A549 (cell line): ENCODE data around the gene BORCS6. TPM values are rescaled to one million over a fixed set of nuclear protein-coding genes. Genes with fewer than 3 reads are reported as not detected.

Experiments used
- ATAC-seq, 2 experiments: fragments of 200-7000 bp in 1 of 2; fragments of >200 bp in 1 of 2; cut with Nextera tagmentation in 1 of 2; cut with Tn5 transposase in 1 of 2; 3 replicates each; pipeline versions ENCODE4 v1.8.0 to v1.9.1; 2018 to 2020; ENCODE audit warnings: mild to moderate bottlenecking in 1 of 2, moderate library complexity in 1 of 2
- CTCF ChIA-PET: fragments of 300-600 bp; sonication (Branson Sonifier 250); formaldehyde crosslinking; extraction: SDS; loops from one replicate; lab custom pipeline; 2021; ENCODE audit warnings: antibody characterized with exemption, inconsistent platforms; lab: Yijun Ruan, JAX
- POLR2A ChIA-PET: fragments of 350-600 bp; formaldehyde crosslinking; extraction: SDS; loops from one replicate; lab custom pipeline; 2021; ENCODE audit warnings: antibody characterized with exemption, inconsistent platforms; lab: Yijun Ruan, JAX
- DNase-seq, 2 experiments: peaks; one replicate each; pipeline versions ENCODE4 v3.0.0 to v3.0.0-alpha.2; 2011 to 2016; ENCODE audit warnings: low read depth in 1 of 2, low spot score in 1 of 2
- FAIRE-seq: peaks from 2 replicates; lab custom pipeline; 2011; peaks lifted over from hg19 to GRCh38; lab: Jason Lieb, UNC
- H3K27ac ChIP-seq, 2 experiments: fragments of >200 bp; sonication (Bioruptor Twin); formaldehyde crosslinking; 3 replicates each; pipeline ENCODE4 v1.5.1; 2016 to 2017
- H3K4me1 ChIP-seq: fragments of >200 bp; sonication (Bioruptor Twin); formaldehyde crosslinking; 3 replicates; pipeline ENCODE4 v1.6.1; 2016
- H3K4me2 ChIP-seq: fragments of >200 bp; sonication (Bioruptor Twin); formaldehyde crosslinking; 3 replicates; pipeline ENCODE4 v1.6.1; 2016
- H3K4me3 ChIP-seq: fragments of >200 bp; sonication (Bioruptor Twin); formaldehyde crosslinking; 3 replicates; pipeline ENCODE4 v1.5.1; 2016
- H3K9me3 ChIP-seq: fragments of >200 bp; sonication (Bioruptor Twin); formaldehyde crosslinking; 3 replicates; pipeline ENCODE4 v1.6.1; 2016
- BHLHE40 ChIP-seq: IDR thresholded peaks from 2 replicates; pipeline ENCODE4 v1.6.1; 2012; ENCODE audit warnings: low read depth, low read length, inconsistent platforms
- CEBPB ChIP-seq, 2 experiments: fragments of >200 bp in 1 of 2; sonication (Bioruptor Twin) in 1 of 2; formaldehyde crosslinking in 1 of 2; IDR thresholded peaks; 2 replicates each; pipeline ENCODE4 v1.6.1; 2012 to 2016
- CHD4 ChIP-seq: fragments of 200-600 bp; sonication (generic); IDR thresholded peaks from 2 replicates; pipeline ENCODE4 v1.6.1; 2016; ENCODE audit warnings: antibody characterized with exemption, mild to moderate bottlenecking, borderline replicate concordance
- EHMT2 ChIP-seq: fragments of 200-600 bp; sonication (generic); IDR thresholded peaks from 2 replicates; pipeline ENCODE4 v1.6.1; 2016; ENCODE audit warnings: antibody characterized with exemption, low read depth, mild to moderate bottlenecking, moderate library complexity
- FOSL2 ChIP-seq, 2 experiments: fragments of 450-650 bp in 1 of 2; fragments of >200 bp in 1 of 2; sonication (Bioruptor Twin) in 1 of 2; formaldehyde crosslinking; IDR thresholded peaks; 2 replicates each; pipeline versions ENCODE4 v1.5.0 to v1.6.1; 2016 to 2020; ENCODE audit warnings: mild to moderate bottlenecking in 1 of 2, moderate library complexity in 1 of 2
- FOXS1 ChIP-seq: fragments of 250-450 bp; sonication (Bioruptor Pico); IDR thresholded peaks from 2 replicates; pipeline ENCODE4 v1.5.0; 2020; ENCODE audit warnings: mild to moderate bottlenecking, moderate library complexity
- GATA3 ChIP-seq: IDR thresholded peaks from 2 replicates; pipeline ENCODE4 v1.6.1; 2012; ENCODE audit warnings: borderline replicate concordance
- HOXB13 ChIP-seq: fragments of 250-450 bp; sonication (Bioruptor Pico); IDR thresholded peaks from 2 replicates; pipeline ENCODE4 v1.5.0; 2020; ENCODE audit warnings: low read depth, mild to moderate bottlenecking, moderate library complexity
- HOXB5 ChIP-seq: fragments of 250-450 bp; sonication (Bioruptor Pico); IDR thresholded peaks from 2 replicates; pipeline ENCODE4 v1.5.0; 2020; ENCODE audit warnings: mild to moderate bottlenecking, moderate library complexity
- JUN ChIP-seq, 2 experiments: fragments of >200 bp; sonication (Bioruptor Twin); formaldehyde crosslinking; IDR thresholded peaks; 2 replicates in 1 of 2; 3 replicates in 1 of 2; pipeline ENCODE4 v1.6.1; 2016 to 2017
- MYC ChIP-seq: IDR thresholded peaks from 2 replicates; pipeline ENCODE4 v1.6.1; 2012; ENCODE audit warnings: mild to moderate bottlenecking, inconsistent platforms, low read length, improper control_type of control experiment, borderline replicate concordance
- PHF8 ChIP-seq: fragments of 200-600 bp; sonication (generic); IDR thresholded peaks from 2 replicates; pipeline ENCODE4 v1.6.1; 2016; ENCODE audit warnings: low read depth, mild to moderate bottlenecking, antibody characterized with exemption, moderate library complexity, borderline replicate concordance
- POLR2A ChIP-seq: IDR thresholded peaks from 2 replicates; pipeline ENCODE4 v1.6.1; 2012; ENCODE audit warnings: mild to moderate bottlenecking, low read length
- POLR2AphosphoS2 ChIP-seq: conservative IDR thresholded peaks from 2 replicates; pipeline ENCODE4 v1.6.1; 2012; ENCODE audit warnings: low read length, improper control_type of control experiment, inconsistent platforms
- SREBF2 ChIP-seq: fragments of 450-650 bp; IDR thresholded peaks from 2 replicates; pipeline ENCODE4 v1.6.1; 2014; ENCODE audit warnings: mild to moderate bottlenecking, moderate library complexity
- WGBS: methylation state at CpG from one replicate; pipeline ENCODE4 v1.1.6; 2017; ENCODE audit errors: missing lambda C conversion rate; 5-methylcytosine and 5-hydroxymethylcytosine counted together
- polyA plus RNA-seq, 4 experiments: library from polyadenylated mRNA; depleted of rRNA in 3 of 4; stranded (reverse); fragments of >200 nt; fragmentation: RNase III in 1 of 4; extraction: RNeasy Plus Mini Kit Qiagen cat#74134 plus additional on column Dnase treatment in 1 of 4; gene quantifications; 2 replicates in 3 of 4; 3 replicates in 1 of 4; pipeline ENCODE4 v1.2.3, GENCODE V29; 2011 to 2017
- TF ChIP-seq, protein P1 (sequence below): fragments of 250-450 bp; sonication (Bioruptor Pico); IDR thresholded peaks from 2 replicates; pipeline ENCODE4 v1.5.0; 2020; ENCODE audit warnings: low read depth, mild to moderate bottlenecking, moderate library complexity
- TF ChIP-seq, protein P2 (sequence below): fragments of 250-450 bp; sonication (Bioruptor Pico); IDR thresholded peaks from 2 replicates; pipeline ENCODE4 v1.5.0; 2021; ENCODE audit warnings: mild to moderate bottlenecking, moderate library complexity, borderline replicate concordance
- TF ChIP-seq, protein P3 (sequence below): fragments of >200 bp; sonication (Bioruptor Twin); formaldehyde crosslinking; IDR thresholded peaks from 3 replicates; pipeline ENCODE4 v1.5.1; 2016
- TF ChIP-seq, protein P4 (sequence below): fragments of >200 bp; sonication (Bioruptor Twin); formaldehyde crosslinking; IDR thresholded peaks from 2 replicates; pipeline ENCODE4 v1.6.1; 2016
- TF ChIP-seq, protein P5 (sequence below): IDR thresholded peaks from 2 replicates; pipeline ENCODE4 v1.6.1; 2012
- TF ChIP-seq, protein P6 (sequence below): fragments of >200 bp; sonication (Bioruptor Twin); formaldehyde crosslinking; IDR thresholded peaks from 3 replicates; pipeline ENCODE4 v1.6.1; 2016

The BORCS6 gene
- polyA plus RNA-seq, 2 of the 4 experiments (the other 2 are of a cell fraction), result 3.0 to 6.6 TPM

DNA sequence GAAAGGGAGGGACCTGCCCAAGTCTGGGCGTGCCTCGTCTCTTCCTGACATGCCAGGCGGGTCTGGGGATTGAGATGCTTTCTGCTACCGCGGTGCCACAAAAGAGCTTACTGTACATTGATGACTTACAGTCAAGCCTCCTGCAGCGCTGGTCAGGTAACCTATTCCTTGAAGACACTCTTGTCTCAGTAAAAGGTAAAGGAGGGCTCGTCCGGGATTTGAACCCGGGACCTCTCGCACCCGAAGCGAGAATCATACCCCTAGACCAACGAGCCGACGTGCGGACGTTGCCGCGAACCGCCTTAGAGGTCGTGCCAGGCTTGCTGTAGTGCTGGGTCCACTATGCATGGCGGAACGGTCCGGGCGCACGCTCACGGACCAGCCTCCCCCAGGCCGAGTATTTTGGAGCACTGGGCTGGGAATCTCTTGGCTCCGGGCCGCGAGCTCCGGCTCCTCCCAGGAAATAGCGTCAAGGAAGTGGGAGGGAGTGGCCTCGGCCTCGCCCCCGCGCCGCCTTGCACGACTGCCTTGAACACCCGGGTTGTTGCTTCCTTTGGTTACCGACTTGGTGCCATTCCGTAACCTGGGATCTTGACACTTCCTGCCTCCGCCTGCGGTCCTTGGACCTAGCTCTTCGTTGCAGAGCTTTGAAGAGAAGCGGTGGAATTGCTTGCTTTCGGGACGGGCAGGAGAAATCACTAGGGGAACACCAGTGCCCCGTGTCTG is 32.8 kb upstream of the BORCS6 start:
- no peak for TF ChIP-seq BHLHE40
- TF ChIP-seq HOXB13, result peak; percentile 67; the same call in 1 of the 2 replicates
- TF ChIP-seq, protein P1, sequence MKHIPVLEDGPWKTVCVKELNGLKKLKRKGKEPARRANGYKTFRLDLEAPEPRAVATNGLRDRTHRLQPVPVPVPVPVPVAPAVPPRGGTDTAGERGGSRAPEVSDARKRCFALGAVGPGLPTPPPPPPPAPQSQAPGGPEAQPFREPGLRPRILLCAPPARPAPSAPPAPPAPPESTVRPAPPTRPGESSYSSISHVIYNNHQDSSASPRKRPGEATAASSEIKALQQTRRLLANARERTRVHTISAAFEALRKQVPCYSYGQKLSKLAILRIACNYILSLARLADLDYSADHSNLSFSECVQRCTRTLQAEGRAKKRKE, result peak; percentile 80; the same call in 1 of the 2 replicates
- TF ChIP-seq HOXB5 (CRISPR knock-in tag), result peak; percentile 34; the same call in 1 of the 2 replicates
- TF ChIP-seq SREBF2, result peak; percentile 99
- peak in 1 of 2 experiments; percentile 29; a peak in 1 of 4 replicates for TF ChIP-seq CEBPB (IDR thresholded peaks at IDR 0.05)
- TF ChIP-seq, protein P2, sequence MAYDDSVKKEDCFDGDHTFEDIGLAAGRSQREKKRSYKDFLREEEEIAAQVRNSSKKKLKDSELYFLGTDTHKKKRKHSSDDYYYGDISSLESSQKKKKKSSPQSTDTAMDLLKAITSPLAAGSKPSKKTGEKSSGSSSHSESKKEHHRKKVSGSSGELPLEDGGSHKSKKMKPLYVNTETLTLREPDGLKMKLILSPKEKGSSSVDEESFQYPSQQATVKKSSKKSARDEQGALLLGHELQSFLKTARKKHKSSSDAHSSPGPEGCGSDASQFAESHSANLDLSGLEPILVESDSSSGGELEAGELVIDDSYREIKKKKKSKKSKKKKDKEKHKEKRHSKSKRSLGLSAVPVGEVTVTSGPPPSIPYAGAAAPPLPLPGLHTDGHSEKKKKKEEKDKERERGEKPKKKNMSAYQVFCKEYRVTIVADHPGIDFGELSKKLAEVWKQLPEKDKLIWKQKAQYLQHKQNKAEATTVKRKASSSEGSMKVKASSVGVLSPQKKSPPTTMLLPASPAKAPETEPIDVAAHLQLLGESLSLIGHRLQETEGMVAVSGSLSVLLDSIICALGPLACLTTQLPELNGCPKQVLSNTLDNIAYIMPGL (CRISPR knock-in tag), result peak; percentile 96
- TF ChIP-seq, protein P3, sequence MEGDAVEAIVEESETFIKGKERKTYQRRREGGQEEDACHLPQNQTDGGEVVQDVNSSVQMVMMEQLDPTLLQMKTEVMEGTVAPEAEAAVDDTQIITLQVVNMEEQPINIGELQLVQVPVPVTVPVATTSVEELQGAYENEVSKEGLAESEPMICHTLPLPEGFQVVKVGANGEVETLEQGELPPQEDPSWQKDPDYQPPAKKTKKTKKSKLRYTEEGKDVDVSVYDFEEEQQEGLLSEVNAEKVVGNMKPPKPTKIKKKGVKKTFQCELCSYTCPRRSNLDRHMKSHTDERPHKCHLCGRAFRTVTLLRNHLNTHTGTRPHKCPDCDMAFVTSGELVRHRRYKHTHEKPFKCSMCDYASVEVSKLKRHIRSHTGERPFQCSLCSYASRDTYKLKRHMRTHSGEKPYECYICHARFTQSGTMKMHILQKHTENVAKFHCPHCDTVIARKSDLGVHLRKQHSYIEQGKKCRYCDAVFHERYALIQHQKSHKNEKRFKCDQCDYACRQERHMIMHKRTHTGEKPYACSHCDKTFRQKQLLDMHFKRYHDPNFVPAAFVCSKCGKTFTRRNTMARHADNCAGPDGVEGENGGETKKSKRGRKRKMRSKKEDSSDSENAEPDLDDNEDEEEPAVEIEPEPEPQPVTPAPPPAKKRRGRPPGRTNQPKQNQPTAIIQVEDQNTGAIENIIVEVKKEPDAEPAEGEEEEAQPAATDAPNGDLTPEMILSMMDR, result no peak
- TF ChIP-seq POLR2AphosphoS2, result peak; percentile 80
- TF ChIP-seq MYC, result peak; percentile 16; the same call in 1 of the 2 replicates
- TF ChIP-seq JUN (IDR thresholded peaks at IDR 0.05), result peak; percentile 83 to 90; a peak in 4 of 5 replicates
- TF ChIP-seq GATA3, result no peak; the same call in 1 of the 2 replicates
- no peak for TF ChIP-seq EHMT2
- TF ChIP-seq FOXS1 (CRISPR knock-in tag), result peak; percentile 74
- peak; percentile 85 for TF ChIP-seq POLR2A
- 0 out of 2 replicates have a peak, but pooled peaks have one; percentile 61 for TF ChIP-seq CHD4
- peak; percentile 65; the same call in 1 of the 2 replicates for TF ChIP-seq PHF8
- TF ChIP-seq, protein P4, sequence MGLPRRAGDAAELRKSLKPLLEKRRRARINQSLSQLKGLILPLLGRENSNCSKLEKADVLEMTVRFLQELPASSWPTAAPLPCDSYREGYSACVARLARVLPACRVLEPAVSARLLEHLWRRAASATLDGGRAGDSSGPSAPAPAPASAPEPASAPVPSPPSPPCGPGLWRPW, result no peak
- TF ChIP-seq, protein P5, sequence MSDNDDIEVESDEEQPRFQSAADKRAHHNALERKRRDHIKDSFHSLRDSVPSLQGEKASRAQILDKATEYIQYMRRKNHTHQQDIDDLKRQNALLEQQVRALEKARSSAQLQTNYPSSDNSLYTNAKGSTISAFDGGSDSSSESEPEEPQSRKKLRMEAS, result peak; percentile 70
- TF ChIP-seq, protein P6, sequence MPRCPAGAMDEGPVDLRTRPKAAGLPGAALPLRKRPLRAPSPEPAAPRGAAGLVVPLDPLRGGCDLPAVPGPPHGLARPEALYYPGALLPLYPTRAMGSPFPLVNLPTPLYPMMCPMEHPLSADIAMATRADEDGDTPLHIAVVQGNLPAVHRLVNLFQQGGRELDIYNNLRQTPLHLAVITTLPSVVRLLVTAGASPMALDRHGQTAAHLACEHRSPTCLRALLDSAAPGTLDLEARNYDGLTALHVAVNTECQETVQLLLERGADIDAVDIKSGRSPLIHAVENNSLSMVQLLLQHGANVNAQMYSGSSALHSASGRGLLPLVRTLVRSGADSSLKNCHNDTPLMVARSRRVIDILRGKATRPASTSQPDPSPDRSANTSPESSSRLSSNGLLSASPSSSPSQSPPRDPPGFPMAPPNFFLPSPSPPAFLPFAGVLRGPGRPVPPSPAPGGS, result peak; percentile 84; the same call in 2 of the 3 replicates
- no peak for TF ChIP-seq FOSL2 (IDR thresholded peaks at IDR 0.05)
- TF ChIP-seq FOSL2 (CRISPR knock-in tag; IDR thresholded peaks at IDR 0.05), result peak; percentile 56
- TF ChIP-seq, all 56 proteins: peak for 16
- WGBS, result 3% methylated on average over 46 of the region's 49 CpGs
- DNase-seq, result peak; percentile 85 to 98
- peak overlapping the region; percentile 78 for H3K4me3 ChIP-seq
- peak overlapping the region; percentile 95 to 97 for H3K27ac ChIP-seq
- peak; percentile 38 to 64 for ATAC-seq
- peak; percentile 7 for FAIRE-seq
- CTCF ChIA-PET, result interaction anchor here (0.7 to 12.0 kb wide), 25 partner anchors 11 to 161 kb away, joined by 3 to 160 read pairs (median 5); partner anchors contain the start of genes AURKB, CTC1, PFAS and SLC25A35
- POLR2A ChIA-PET, result interaction anchor here (0.6 to 7.9 kb wide), 16 partner anchors 12 to 104 kb away, joined by 3 to 159 read pairs (median 8); partner anchors contain the start of genes AURKB, BORCS6, CTC1 and PFAS
- peaks cover 32% of the 10 kb centered on the region for H3K4me1 ChIP-seq
- H3K4me2 ChIP-seq, result peak overlapping the region; percentile 94
- no peaks in the 10 kb centered on the region for H3K9me3 ChIP-seq
